Measurements from ENCODE around the gene PRAME. TPM values are rescaled to one million over a fixed set of nuclear protein-coding genes. Genes with fewer than 3 reads are reported as not detected.
A peak's percentile ranks its signal among the peaks of the same experiment; 100 is the strongest.

The PRAME gene
- total and polyA plus RNA-seq, 2 of the 13 experiments (the other 11 are each of a cell fraction or from before 2014, with no cell fraction given) = 0.11 to 0.83 TPM

DNA sequence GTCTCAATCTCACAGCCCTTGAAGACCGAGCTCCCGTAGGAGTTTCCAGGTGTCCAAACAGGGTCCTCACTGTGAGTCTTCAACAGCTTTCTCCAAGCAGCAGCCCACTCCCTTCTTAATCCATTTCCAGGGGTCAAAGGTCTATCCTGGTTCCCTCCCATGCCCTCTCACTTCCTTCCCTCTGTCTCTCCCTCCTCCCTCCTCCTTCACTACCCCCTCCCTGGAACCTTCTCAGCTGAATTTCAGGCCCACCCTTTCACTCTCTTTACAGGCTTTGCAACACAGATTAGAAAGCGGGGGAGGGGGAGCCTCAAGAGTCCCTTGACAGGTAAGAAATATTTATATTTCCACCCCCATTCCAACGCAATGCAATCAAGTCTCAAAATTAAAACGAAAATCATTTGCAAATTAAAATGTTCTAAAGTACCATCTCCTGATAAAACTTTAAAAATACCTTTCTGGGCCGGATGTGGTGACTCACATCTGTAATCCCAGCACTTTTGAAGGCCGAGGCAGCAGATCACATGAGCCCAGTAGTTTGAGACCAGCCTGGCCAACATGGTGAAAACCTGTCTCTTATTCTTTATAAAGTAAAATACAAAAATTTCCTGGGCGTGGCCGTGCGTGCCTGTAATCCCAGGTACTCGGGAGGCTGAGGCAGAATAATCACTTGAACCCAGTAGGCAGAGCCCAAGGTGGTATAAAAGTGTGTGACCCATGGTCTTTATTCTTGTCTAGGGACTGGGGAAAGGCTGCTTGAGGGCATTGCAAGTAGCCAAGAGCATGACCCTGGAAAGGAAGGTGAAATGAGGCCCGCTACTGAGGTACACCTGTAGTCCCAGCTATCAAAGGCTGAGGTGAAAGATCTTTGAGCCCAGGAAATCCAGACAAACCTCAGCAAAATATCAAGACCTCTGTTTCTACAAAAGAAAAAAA, 38.1 kb downstream of the PRAME start (continued):
- TF ChIP-seq, protein P1, sequence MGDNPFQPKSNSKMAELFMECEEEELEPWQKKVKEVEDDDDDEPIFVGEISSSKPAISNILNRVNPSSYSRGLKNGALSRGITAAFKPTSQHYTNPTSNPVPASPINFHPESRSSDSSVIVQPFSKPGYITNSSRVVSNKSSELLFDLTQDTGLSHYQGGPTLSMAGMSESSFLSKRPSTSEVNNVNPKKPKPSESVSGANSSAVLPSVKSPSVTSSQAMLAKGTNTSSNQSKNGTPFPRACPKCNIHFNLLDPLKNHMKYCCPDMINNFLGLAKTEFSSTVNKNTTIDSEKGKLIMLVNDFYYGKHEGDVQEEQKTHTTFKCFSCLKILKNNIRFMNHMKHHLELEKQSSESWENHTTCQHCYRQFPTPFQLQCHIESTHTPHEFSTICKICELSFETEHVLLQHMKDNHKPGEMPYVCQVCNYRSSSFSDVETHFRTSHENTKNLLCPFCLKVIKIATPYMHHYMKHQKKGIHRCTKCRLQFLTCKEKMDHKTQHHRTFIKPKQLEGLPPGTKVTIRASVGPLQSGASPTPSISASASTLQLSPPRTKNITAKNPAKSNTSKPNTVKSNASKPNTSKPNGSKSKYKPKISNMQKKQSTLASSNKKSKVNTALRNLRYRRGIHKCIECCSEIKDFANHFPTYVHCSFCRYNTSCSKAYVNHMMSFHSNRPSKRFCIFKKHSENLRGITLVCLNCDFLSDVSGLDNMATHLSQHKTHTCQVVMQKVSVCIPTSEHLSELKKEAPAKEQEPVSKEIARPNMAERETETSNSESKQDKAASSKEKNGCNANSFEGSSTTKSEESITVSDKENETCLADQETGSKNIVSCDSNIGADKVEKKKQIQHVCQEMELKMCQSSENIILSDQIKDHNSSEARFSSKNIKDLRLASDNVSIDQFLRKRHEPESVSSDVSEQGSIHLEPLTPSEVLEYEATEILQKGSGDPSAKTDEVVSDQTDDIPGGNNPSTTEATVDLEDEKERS (CRISPR knock-in tag; IDR thresholded peaks at IDR 0.05) = no peak
- TF ChIP-seq, protein P2, sequence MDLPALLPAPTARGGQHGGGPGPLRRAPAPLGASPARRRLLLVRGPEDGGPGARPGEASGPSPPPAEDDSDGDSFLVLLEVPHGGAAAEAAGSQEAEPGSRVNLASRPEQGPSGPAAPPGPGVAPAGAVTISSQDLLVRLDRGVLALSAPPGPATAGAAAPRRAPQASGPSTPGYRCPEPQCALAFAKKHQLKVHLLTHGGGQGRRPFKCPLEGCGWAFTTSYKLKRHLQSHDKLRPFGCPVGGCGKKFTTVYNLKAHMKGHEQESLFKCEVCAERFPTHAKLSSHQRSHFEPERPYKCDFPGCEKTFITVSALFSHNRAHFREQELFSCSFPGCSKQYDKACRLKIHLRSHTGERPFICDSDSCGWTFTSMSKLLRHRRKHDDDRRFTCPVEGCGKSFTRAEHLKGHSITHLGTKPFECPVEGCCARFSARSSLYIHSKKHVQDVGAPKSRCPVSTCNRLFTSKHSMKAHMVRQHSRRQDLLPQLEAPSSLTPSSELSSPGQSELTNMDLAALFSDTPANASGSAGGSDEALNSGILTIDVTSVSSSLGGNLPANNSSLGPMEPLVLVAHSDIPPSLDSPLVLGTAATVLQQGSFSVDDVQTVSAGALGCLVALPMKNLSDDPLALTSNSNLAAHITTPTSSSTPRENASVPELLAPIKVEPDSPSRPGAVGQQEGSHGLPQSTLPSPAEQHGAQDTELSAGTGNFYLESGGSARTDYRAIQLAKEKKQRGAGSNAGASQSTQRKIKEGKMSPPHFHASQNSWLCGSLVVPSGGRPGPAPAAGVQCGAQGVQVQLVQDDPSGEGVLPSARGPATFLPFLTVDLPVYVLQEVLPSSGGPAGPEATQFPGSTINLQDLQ (CRISPR knock-in tag; IDR thresholded peaks at IDR 0.05) = no peak

DNA sequence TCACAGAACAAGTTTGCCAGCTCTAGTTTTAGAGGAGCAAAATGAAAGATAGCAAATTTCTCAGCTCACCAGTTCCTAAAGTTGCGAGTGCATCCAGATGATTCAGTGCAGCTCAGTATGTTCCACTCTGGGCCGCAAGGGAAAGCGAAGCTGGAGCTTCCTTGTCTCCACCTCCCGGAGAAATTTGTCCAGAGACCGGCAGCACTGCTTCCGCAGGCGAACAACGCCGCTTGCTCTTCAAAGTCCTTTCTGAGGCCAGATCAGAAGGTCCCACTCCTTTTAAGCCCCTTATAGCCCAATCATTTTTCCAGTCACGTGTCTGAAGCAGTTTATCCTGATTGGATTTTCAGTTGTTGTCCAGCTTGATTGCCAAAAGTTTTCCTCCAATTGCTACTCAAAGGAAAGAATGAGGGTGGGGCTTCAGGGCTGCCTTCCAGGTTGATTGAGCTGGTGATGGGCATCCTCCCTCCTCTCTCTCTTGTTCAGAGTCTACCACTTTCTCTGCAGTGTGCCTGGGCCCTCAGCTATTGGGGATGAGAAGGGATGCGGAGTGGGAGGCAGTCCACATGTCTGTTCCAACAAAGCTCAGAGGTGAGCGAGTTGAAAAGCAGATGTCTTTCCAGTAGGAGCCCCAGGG, 38.9 kb downstream of the PRAME start, which contains the start of gene ZNF280A:
TSS of gene ZNF280A (minus strand) at position 251 of the 637 bp plus-strand sequence. CDS start 4,640 bp downstream, outside the sequence.
- ATAC-seq = peak; percentile 93
- ChIA-PET POLR2A (interaction anchor here (0.8 to 2.1 kb wide), 4 partner anchors 9 to 133 kb away, joined by 3 to 32 read pairs (median 3); partner anchors contain the start of gene ZNF280B), CTCF (ENCODE audit: low intra/inter-chr PET ratio, low total read pairs) (no interaction called here)
- Histone ChIP-seq H4K20me1 (ENCODE audit: insufficient read depth, low read length) (no peaks in the 10 kb centered on the region), H3K27ac (ENCODE audit: extremely low read length, insufficient read depth, low read length) (peak within 1 kb of the TSS; percentile 32), H3K4me3 (replicated peaks in 1 of 3; ENCODE audit: insufficient read depth in 1 of 3, low read depth in 2 of 3, low read length in 3 of 3) (peak within 1 kb of the TSS; percentile 47 to 69 (median 68)), H3K9me3 (ENCODE audit: low read length) (no peaks in the 10 kb centered on the region), H2AFZ (ENCODE audit: low read length) (peak within 1 kb of the TSS; percentile 96), H3K79me2 (ENCODE audit: insufficient read depth, low read length) (no peaks in the 10 kb centered on the region), H3K4me1 (ENCODE audit: insufficient read depth, low read length) (peaks cover 16% of the 10 kb centered on the region), H3K36me3 (replicated peaks in 1 of 2; ENCODE audit: control insufficient read depth in 1 of 2, insufficient read depth in 2 of 2, low read length in 2 of 2) (no peaks in the 10 kb centered on the region; a peak in 1 of 5 replicates), H3K27me3 (ENCODE audit: control insufficient read depth in 1 of 2, insufficient read depth in 2 of 2, low read length in 2 of 2) (peaks cover 0 to 5% of the 10 kb centered on the region in 2 experiments; a peak in 2 of 5 replicates), H3K9ac (ENCODE audit: insufficient read depth, low read depth, low read length) (peak within 1 kb of the TSS; percentile 55), H3K4me2 (ENCODE audit: low read depth, low read length) (peak within 1 kb of the TSS; percentile 93)
- DNase-seq (ENCODE audit: low spot score) = peak; percentile 94
- FAIRE-seq = peak; percentile 85
- BruUV-seq (replicated peaks) = no TSS peak
- 6% methylated on average over 12 of the region's 12 CpGs for WGBS (ENCODE audit: low lambda C conversion rate)
- intact Hi-C loops (cut with micrococcal nuclease; ENCODE audit: unreplicated experiment) (no loop called here), in situ Hi-C loops (cut with HindIII; ENCODE audit: extremely low pct_ligation_motif_present, low pct_unique_long_range_greater_than_20kb) (no loop called here)
- TF ChIP-seq CHCHD3 (CRISPR knock-in tag; IDR thresholded peaks at IDR 0.05) (no peak), REPIN1 (CRISPR knock-in tag; IDR thresholded peaks at IDR 0.05; ENCODE audit: borderline replicate concordance, low read depth) (peak; percentile 35; the same call in 1 of the 2 replicates), KLF11 (CRISPR knock-in tag; IDR thresholded peaks at IDR 0.05) (no peak), ATF7-NPFF (CRISPR knock-in tag; IDR thresholded peaks at IDR 0.05; ENCODE audit: low read depth) (no peak)
- TF ChIP-seq, protein P3, sequence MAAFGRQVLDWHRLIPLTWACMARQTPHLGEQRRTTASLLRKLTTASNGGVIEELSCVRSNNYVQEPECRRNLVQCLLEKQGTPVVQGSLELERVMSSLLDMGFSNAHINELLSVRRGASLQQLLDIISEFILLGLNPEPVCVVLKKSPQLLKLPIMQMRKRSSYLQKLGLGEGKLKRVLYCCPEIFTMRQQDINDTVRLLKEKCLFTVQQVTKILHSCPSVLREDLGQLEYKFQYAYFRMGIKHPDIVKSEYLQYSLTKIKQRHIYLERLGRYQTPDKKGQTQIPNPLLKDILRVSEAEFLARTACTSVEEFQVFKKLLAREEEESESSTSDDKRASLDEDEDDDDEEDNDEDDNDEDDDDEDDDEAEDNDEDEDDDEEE (CRISPR knock-in tag; IDR thresholded peaks at IDR 0.05) = no peak
- TF ChIP-seq, protein P4, sequence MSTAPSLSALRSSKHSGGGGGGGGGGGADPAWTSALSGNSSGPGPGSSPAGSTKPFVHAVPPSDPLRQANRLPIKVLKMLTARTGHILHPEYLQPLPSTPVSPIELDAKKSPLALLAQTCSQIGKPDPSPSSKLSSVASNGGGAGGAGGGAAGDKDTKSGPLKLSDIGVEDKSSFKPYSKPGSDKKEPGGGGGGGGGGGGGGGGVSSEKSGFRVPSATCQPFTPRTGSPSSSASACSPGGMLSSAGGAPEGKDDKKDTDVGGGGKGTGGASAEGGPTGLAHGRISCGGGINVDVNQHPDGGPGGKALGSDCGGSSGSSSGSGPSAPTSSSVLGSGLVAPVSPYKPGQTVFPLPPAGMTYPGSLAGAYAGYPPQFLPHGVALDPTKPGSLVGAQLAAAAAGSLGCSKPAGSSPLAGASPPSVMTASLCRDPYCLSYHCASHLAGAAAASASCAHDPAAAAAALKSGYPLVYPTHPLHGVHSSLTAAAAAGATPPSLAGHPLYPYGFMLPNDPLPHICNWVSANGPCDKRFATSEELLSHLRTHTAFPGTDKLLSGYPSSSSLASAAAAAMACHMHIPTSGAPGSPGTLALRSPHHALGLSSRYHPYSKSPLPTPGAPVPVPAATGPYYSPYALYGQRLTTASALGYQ (CRISPR knock-in tag; IDR thresholded peaks at IDR 0.05) = no peak

Data from HepG2 (cell line).